Colonic mucosa (tissue), 4 donors: ENCODE results near the gene CYP11A1. TPM values are rescaled to one million over a fixed set of nuclear protein-coding genes. Genes with fewer than 3 reads are reported as not detected.

Experiments used
- DNase-seq: peaks from one replicate; pipeline ENCODE4 v3.0.0-alpha.2; 2020
- H3K27ac ChIP-seq: fragments of 200-600 bp; one replicate; pipeline ENCODE4 v1.8.0; 2021
- H3K27me3 ChIP-seq: fragments of 200-600 bp; one replicate; pipeline ENCODE4 v1.8.0; 2021
- H3K36me3 ChIP-seq: fragments of 200-600 bp; one replicate; pipeline ENCODE4 v1.8.0; 2021
- H3K4me1 ChIP-seq: fragments of 200-600 bp; one replicate; pipeline ENCODE4 v1.8.0; 2021; ENCODE audit warnings: mild to moderate bottlenecking
- H3K4me3 ChIP-seq: fragments of 200-600 bp; one replicate; pipeline ENCODE4 v1.8.0; 2021
- H3K9ac ChIP-seq, 2 donors: one replicate each; pipeline ENCODE4 v1.7.0; 2013; ENCODE audit warnings: control low read depth in 2 of 2, low read depth in 2 of 2, low read length in 2 of 2
- H3K9me3 ChIP-seq: fragments of 200-600 bp; one replicate; pipeline ENCODE4 v1.8.0; 2021
- CTCF ChIP-seq: fragments of 200-600 bp; IDR thresholded peaks from one replicate; pipeline ENCODE4 v1.8.0; 2022; ENCODE audit warnings: antibody characterized with exemption, mild to moderate bottlenecking
- intact Hi-C: fragments of 100-400 bp; cut with DNase I; formaldehyde crosslinking; loops from one replicate; pipeline ENCODE4 v1.14.1; 2022
- total RNA-seq, 2 donors: library from RNA; stranded (reverse); fragmentation: NEBNext Ultra II Directional in 1 of 2; extraction: Animal tissue kit (Norgen Biotek cat#: 25700) in 1 of 2; gene quantifications; one replicate each; pipeline ENCODE4 v1.2.1, GENCODE V29; 2021
- donor health status: healthy.
- donor health status: DM: no; HTN: no; CAD: no.
- donor health status: DM: no; HTN: no; CAD: no.

Gene CYP11A1
- total RNA-seq, 2 donors from 2014 or later: 1.3 TPM; not detected in 1

- TF ChIP-seq CTCF: no peak
- Histone ChIP-seq H3K4me1 (no peaks in the 10 kb centered on the region), H3K9ac (no peak overlapping the region), H3K36me3 (no peaks in the 10 kb centered on the region), H3K4me3 (no peak overlapping the region), H3K27ac (no peak overlapping the region), H3K27me3 (no peaks in the 10 kb centered on the region), H3K9me3 (no peaks in the 10 kb centered on the region)
- intact Hi-C loops: no loop called here
- no peak for DNase-seq
Measured at GRCh38 chr15:74389241-74390048, 22.0 kb upstream of the CYP11A1 start.

GRCh38 chr15:74388363-74388951 lies 21.0 kb upstream of the CYP11A1 start:
- Histone ChIP-seq H3K9me3 (no peaks in the 10 kb centered on the region), H3K4me3 (no peak overlapping the region), H3K27me3 (no peaks in the 10 kb centered on the region), H3K27ac (no peak overlapping the region), H3K9ac (no peak overlapping the region), H3K4me1 (no peaks in the 10 kb centered on the region), H3K36me3 (no peaks in the 10 kb centered on the region)
- intact Hi-C loops: no loop called here
- DNase-seq: no peak
- TF ChIP-seq CTCF: no peak

- no peak overlapping the region for H3K4me3 ChIP-seq
- no peaks in the 10 kb centered on the region for H3K27me3 ChIP-seq
- intact Hi-C loops: no loop called here
- DNase-seq: no peak
- TF ChIP-seq CTCF: no peak
- no peaks in the 10 kb centered on the region for H3K9me3 ChIP-seq
- no peaks in the 10 kb centered on the region for H3K36me3 ChIP-seq
- H3K4me1 ChIP-seq: no peaks in the 10 kb centered on the region
- no peak overlapping the region for H3K27ac ChIP-seq
- H3K9ac ChIP-seq: no peak overlapping the region
Measured at GRCh38 chr15:74387621-74388362, 20.3 kb upstream of the CYP11A1 start.

GRCh38 chr15:74387141-74387541 lies 19.7 kb upstream of the CYP11A1 start:
- Histone ChIP-seq H3K27ac (no peak overlapping the region), H3K4me1 (no peaks in the 10 kb centered on the region), H3K36me3 (no peaks in the 10 kb centered on the region), H3K4me3 (no peak overlapping the region), H3K9ac (no peak overlapping the region), H3K27me3 (no peaks in the 10 kb centered on the region), H3K9me3 (no peaks in the 10 kb centered on the region)
- DNase-seq: no peak
- intact Hi-C loops: no loop called here
- TF ChIP-seq CTCF: no peak

GRCh38 chr15:74386496-74387140 lies 19.2 kb upstream of the CYP11A1 start:
- no peak for DNase-seq
- intact Hi-C loops: no loop called here
- H3K4me1 ChIP-seq: no peaks in the 10 kb centered on the region
- no peaks in the 10 kb centered on the region for H3K27me3 ChIP-seq
- TF ChIP-seq CTCF: no peak
- no peak overlapping the region for H3K9ac ChIP-seq
- H3K4me3 ChIP-seq: no peak overlapping the region
- H3K27ac ChIP-seq: no peak overlapping the region
- H3K36me3 ChIP-seq: no peaks in the 10 kb centered on the region
- H3K9me3 ChIP-seq: no peaks in the 10 kb centered on the region
